Spleen (tissue), 7 donors: ENCODE results near the gene SLC35F6.

Experiments used
- POLR2A ChIP-seq, 3 donors: fragments of 450-650 bp; IDR thresholded peaks; one replicate each; pipeline ENCODE4 v1.5.1; 2017; ENCODE audit warnings: antibody characterized with exemption in 3 of 3, mild to moderate bottlenecking in 1 of 3
- POLR2AphosphoS5 ChIP-seq, 3 donors: sonication (generic); formaldehyde crosslinking; IDR thresholded peaks; one replicate each; pipeline ENCODE4 v1.5.1; 2017; ENCODE audit warnings: antibody characterized with exemption in 3 of 3
- TF ChIP-seq, protein P1 (sequence below), 11 experiments: fragments of 200-600 bp in 7 of 11; fragments of 450-650 bp in 4 of 11; sonication (generic) in 4 of 11; IDR thresholded peaks in 8 of 11; conservative IDR thresholded peaks in 3 of 11; 1 replicate in 7 of 11; 2 replicates in 4 of 11; pipeline versions ENCODE4 v1.4.0 to v1.8.0; 2016 to 2021; ENCODE audit warnings: antibody characterized with exemption in 11 of 11, inconsistent platforms in 4 of 11, mild to moderate bottlenecking in 1 of 11
- donor health status: DM: no; HTN: no; CAD: no; lungs with moderate emphysema.
- donor health status: DM: no; HTN: no; CAD: no.
- donor health status: DM: no; HTN: no; CAD: no.

DNA sequence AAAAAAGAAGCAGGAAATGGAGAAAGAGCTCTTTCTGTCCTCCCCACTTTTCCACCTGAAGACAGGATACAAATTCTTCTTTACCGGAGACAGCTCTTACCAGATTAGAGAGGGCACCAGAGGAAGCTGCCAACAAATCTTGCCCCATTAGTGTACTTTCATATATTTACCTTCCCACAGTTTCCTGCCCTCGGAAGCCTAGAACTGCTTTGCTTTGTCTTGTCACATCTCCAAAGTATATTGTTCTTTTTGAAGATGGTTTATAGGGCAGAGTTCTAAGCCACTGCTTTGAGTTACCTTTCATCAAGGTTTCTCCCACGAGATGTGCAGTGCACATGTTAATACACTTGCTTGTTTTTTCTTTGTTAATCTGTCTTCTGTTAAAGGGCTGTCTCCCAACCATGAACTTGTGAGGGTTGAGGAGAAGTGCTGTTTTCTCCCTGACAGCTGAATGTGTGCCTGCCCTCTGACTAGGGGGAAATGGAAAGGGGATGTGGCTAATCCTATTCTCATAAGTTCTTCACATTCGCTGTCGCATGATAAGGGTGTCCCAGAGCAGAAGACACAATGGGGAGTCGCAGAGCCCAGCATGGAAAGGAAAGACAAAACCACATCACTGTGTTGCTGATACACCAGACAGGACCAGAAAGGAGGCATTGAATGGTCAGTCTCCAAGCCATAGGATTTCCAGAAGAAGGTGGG lies 45.9 kb downstream of the SLC35F6 start:
- TF ChIP-seq, protein P1, sequence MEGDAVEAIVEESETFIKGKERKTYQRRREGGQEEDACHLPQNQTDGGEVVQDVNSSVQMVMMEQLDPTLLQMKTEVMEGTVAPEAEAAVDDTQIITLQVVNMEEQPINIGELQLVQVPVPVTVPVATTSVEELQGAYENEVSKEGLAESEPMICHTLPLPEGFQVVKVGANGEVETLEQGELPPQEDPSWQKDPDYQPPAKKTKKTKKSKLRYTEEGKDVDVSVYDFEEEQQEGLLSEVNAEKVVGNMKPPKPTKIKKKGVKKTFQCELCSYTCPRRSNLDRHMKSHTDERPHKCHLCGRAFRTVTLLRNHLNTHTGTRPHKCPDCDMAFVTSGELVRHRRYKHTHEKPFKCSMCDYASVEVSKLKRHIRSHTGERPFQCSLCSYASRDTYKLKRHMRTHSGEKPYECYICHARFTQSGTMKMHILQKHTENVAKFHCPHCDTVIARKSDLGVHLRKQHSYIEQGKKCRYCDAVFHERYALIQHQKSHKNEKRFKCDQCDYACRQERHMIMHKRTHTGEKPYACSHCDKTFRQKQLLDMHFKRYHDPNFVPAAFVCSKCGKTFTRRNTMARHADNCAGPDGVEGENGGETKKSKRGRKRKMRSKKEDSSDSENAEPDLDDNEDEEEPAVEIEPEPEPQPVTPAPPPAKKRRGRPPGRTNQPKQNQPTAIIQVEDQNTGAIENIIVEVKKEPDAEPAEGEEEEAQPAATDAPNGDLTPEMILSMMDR (IDR thresholded peaks at IDR 0.05 in 8 of 11, conservative IDR thresholded peaks at IDR 0.05 in 3 of 11) = no peak
- TF ChIP-seq POLR2A (IDR thresholded peaks at IDR 0.05) (no peak), POLR2AphosphoS5 (IDR thresholded peaks at IDR 0.05) (peak in 1 of 3 donors; percentile 45)
